SIG-M5 treated with dmso at 0.1 percent for 504 hours (cell line): ENCODE data around the gene AGAP1.

Experiments used
- DNase-seq: peaks from one replicate; lab custom pipeline; 2025; ENCODE audit not compliant: unreplicated experiment; lab: John Stamatoyannopoulos, UW

AGAP1 gene

GRCh38 chr2:235951982-235952381, 458.1 kb downstream of the AGAP1 start:
- no peak for DNase-seq

GRCh38 chr2:235952714-235953113, 458.9 kb downstream of the AGAP1 start:
- DNase-seq = no peak

GRCh38 chr2:235954281-235954680, 460.4 kb downstream of the AGAP1 start:
- DNase-seq = no peak

GRCh38 chr2:235954888-235955480, 461.1 kb downstream of the AGAP1 start:
- DNase-seq = no peak

- no peak for DNase-seq
These were observed 461.8 kb downstream of the AGAP1 start for GRCh38 chr2:235955664-235956063.

- no peak for DNase-seq
These were observed 462.6 kb downstream of the AGAP1 start for GRCh38 chr2:235956281-235956970.

- DNase-seq = no peak
These were observed 463.4 kb downstream of the AGAP1 start for GRCh38 chr2:235957251-235957650.

- DNase-seq = no peak
These were observed 464.5 kb downstream of the AGAP1 start for GRCh38 chr2:235958221-235958930.

GRCh38 chr2:235958931-235959410, 465.1 kb downstream of the AGAP1 start:
- no peak for DNase-seq

GRCh38 chr2:235960011-235960715, 466.3 kb downstream of the AGAP1 start:
- no peak for DNase-seq

GRCh38 chr2:235960716-235961640, 467.1 kb downstream of the AGAP1 start:
- DNase-seq = no peak

GRCh38 chr2:235961711-235962110, 467.9 kb downstream of the AGAP1 start:
- DNase-seq = no peak

- DNase-seq = no peak
These were observed 470.2 kb downstream of the AGAP1 start for GRCh38 chr2:235963853-235964577.

GRCh38 chr2:235964787-235965390, 471.0 kb downstream of the AGAP1 start:
- DNase-seq = no peak

GRCh38 chr2:235966396-235966795, 472.6 kb downstream of the AGAP1 start:
- DNase-seq = no peak

GRCh38 chr2:235966932-235967757, 473.3 kb downstream of the AGAP1 start:
- no peak for DNase-seq

GRCh38 chr2:235968155-235968554, 474.3 kb downstream of the AGAP1 start:
- DNase-seq = no peak

GRCh38 chr2:235968616-235969324, 474.9 kb downstream of the AGAP1 start:
- DNase-seq = no peak
